Measurements from ENCODE around the gene GSTCD.
A peak's percentile ranks its signal among the peaks of the same experiment; 100 is the strongest.

The GSTCD gene

GRCh38 chr4:105895583-105896460 is 187.2 kb downstream of the GSTCD start:
- DNase-seq = peak; percentile 46

GRCh38 chr4:105896461-105896942 is 187.9 kb downstream of the GSTCD start:
- DNase-seq = no peak

Measured in NCI-H1105 (cell line).